ENCODE data around the gene NFIA. TPM values are rescaled to one million over a fixed set of nuclear protein-coding genes. Genes with fewer than 3 reads are reported as not detected.

Gene NFIA
- total and polyA plus RNA-seq, 9 of the 15 experiments (the other 6 are each of a cell fraction or from before 2014, with no cell fraction given) = 5.3 to 24.9 (median 9.8) TPM

- H2AFZ ChIP-seq (ENCODE audit: low read depth, low read length) = no peak overlapping the region
- H3K9me3 ChIP-seq (replicated peaks; ENCODE audit: control insufficient read depth, insufficient read depth, low read depth, low read length) = no peaks in the 10 kb centered on the region
- peak; percentile 46; the same call in 1 of the 2 replicates for TF ChIP-seq HMBOX1 (IDR thresholded peaks at IDR 0.05)
- no peak for TF ChIP-seq CGGBP1 (CRISPR knock-in tag; IDR thresholded peaks at IDR 0.05)
- intact Hi-C loops (cut with micrococcal nuclease) (no loop called here), in situ Hi-C loops (cut with MboI) (no loop called here)
- no peak for DNase-seq (ENCODE audit: extremely low read depth in 1 of 4, low spot score in 3 of 4)
- H4K20me1 ChIP-seq (replicated peaks; ENCODE audit: control insufficient read depth, insufficient read depth, low read length) = no peaks in the 10 kb centered on the region
- H3K27me3 ChIP-seq (ENCODE audit: control insufficient read depth in 2 of 2, insufficient read depth in 2 of 2, low read length in 2 of 2) = no peaks in the 10 kb centered on the region
- no peak overlapping the region for H3K27ac ChIP-seq (ENCODE audit: extremely low read depth, low read depth, low read length)
- no peaks in the 10 kb centered on the region for H3K9me1 ChIP-seq (ENCODE audit: control insufficient read depth, insufficient read depth, low read length)
- H3K4me2 ChIP-seq (ENCODE audit: insufficient read depth, low read length) = no peak overlapping the region
- CTCF ChIA-PET (ENCODE audit: low intra/inter-chr PET ratio) = no interaction called here
- H3K79me2 ChIP-seq (ENCODE audit: control insufficient read depth, insufficient read depth, low read length) = peaks cover 72% of the 10 kb centered on the region
- 34% methylated on average over 7 of the region's 7 CpGs for WGBS (ENCODE audit: insufficient coverage, low coverage, missing lambda C conversion rate)
- H3K4me1 ChIP-seq (replicated peaks in 1 of 2; ENCODE audit: control insufficient read depth in 2 of 2, insufficient read depth in 2 of 2, low read length in 2 of 2) = peaks cover 0 to 26% of the 10 kb centered on the region in 2 experiments; a peak in 3 of 5 replicates
- POLR2A ChIA-PET = interaction anchor here (0.8 to 2.3 kb wide), 3 partner anchors 10 to 75 kb away, joined by 3 to 9 read pairs (median 7); no protein-coding TSS in a partner anchor
- peaks cover 4% of the 10 kb centered on the region; the same call in 1 of the 3 replicates for H3K36me3 ChIP-seq (ENCODE audit: control insufficient read depth, insufficient read depth, low read length)
- no peak for ATAC-seq
- BruUV-seq (replicated peaks) = no TSS peak
- no peak overlapping the region for H3K4me3 ChIP-seq
- H3K9ac ChIP-seq (ENCODE audit: insufficient read depth in 1 of 2, low read depth in 2 of 2, low read length in 2 of 2) = no peak overlapping the region
- no peak for FAIRE-seq
These were observed 42.9 kb downstream of the NFIA start for GRCh38 chr1:61125263-61125662.

GRCh38 chr1:61125895-61126294 lies 43.5 kb downstream of the NFIA start:
- in situ Hi-C loops (cut with MboI) = no loop called here
- no peak overlapping the region for H2AFZ ChIP-seq (ENCODE audit: low read depth, low read length)
- no peaks in the 10 kb centered on the region for H3K27me3 ChIP-seq (ENCODE audit: control insufficient read depth in 2 of 2, insufficient read depth in 2 of 2, low read length in 2 of 2)
- H3K9ac ChIP-seq (ENCODE audit: insufficient read depth in 1 of 2, low read depth in 2 of 2, low read length in 2 of 2) = no peak overlapping the region
- ChIA-PET POLR2A (no interaction called here), CTCF (ENCODE audit: low intra/inter-chr PET ratio) (no interaction called here)
- H3K9me3 ChIP-seq (replicated peaks; ENCODE audit: control insufficient read depth, insufficient read depth, low read depth, low read length) = no peaks in the 10 kb centered on the region
- no TSS peak for BruUV-seq (replicated peaks)
- peaks cover 4% of the 10 kb centered on the region; the same call in 1 of the 3 replicates for H3K36me3 ChIP-seq (ENCODE audit: control insufficient read depth, insufficient read depth, low read length)
- no peaks in the 10 kb centered on the region for H3K9me1 ChIP-seq (ENCODE audit: control insufficient read depth, insufficient read depth, low read length)
- DNase-seq (ENCODE audit: extremely low read depth in 1 of 4, low spot score in 3 of 4) (no peak), FAIRE-seq (no peak), ATAC-seq (no peak)
- intact Hi-C loops (cut with micrococcal nuclease) = no loop called here
- H3K4me2 ChIP-seq (ENCODE audit: insufficient read depth, low read length) = no peak overlapping the region
- no peaks in the 10 kb centered on the region for H4K20me1 ChIP-seq (replicated peaks; ENCODE audit: control insufficient read depth, insufficient read depth, low read length)
- peaks cover 0 to 25% of the 10 kb centered on the region in 2 experiments; a peak in 3 of 5 replicates for H3K4me1 ChIP-seq (replicated peaks in 1 of 2; ENCODE audit: control insufficient read depth in 2 of 2, insufficient read depth in 2 of 2, low read length in 2 of 2)
- WGBS (ENCODE audit: insufficient coverage, low coverage, missing lambda C conversion rate) = 63% methylated on average over 3 of the region's 3 CpGs
- peaks cover 71% of the 10 kb centered on the region for H3K79me2 ChIP-seq (ENCODE audit: control insufficient read depth, insufficient read depth, low read length)
- no peak overlapping the region for H3K27ac ChIP-seq (ENCODE audit: extremely low read depth, low read depth, low read length)
- H3K4me3 ChIP-seq = no peak overlapping the region
- TF ChIP-seq HNRNPUL1 (IDR thresholded peaks at IDR 0.05; ENCODE audit: low read length) = no peak
- no peak for TF ChIP-seq ARID2 (IDR thresholded peaks at IDR 0.05)
- TF ChIP-seq RBFOX2 (IDR thresholded peaks at IDR 0.05; ENCODE audit: low read depth, low read length) = no peak
- TF ChIP-seq RFX7 (CRISPR knock-in tag; IDR thresholded peaks at IDR 0.05) = no peak
- TF ChIP-seq GABPB1 (CRISPR knock-in tag; IDR thresholded peaks at IDR 0.05) = no peak
- TF ChIP-seq SMARCC2 (IDR thresholded peaks at IDR 0.05; ENCODE audit: low read depth) = no peak
- TF ChIP-seq ADNP (tag; IDR thresholded peaks at IDR 0.05) = no peak
- TF ChIP-seq CREM (IDR thresholded peaks at IDR 0.05; ENCODE audit: low read depth) = no peak
- no peak for TF ChIP-seq ZNF77 (CRISPR knock-in tag; IDR thresholded peaks at IDR 0.05)
- no peak for TF ChIP-seq NFATC3 (IDR thresholded peaks at IDR 0.05)
- TF ChIP-seq NCOA4 (IDR thresholded peaks at IDR 0.05; ENCODE audit: partially characterized antibody) = no peak
- no peak for TF ChIP-seq MYBL2 (IDR thresholded peaks at IDR 0.05; ENCODE audit: low read depth)
- TF ChIP-seq MYBL2 (CRISPR knock-in tag; IDR thresholded peaks at IDR 0.05; ENCODE audit: borderline replicate concordance) = no peak
